Measurements from ENCODE around the gene RAB14. TPM values are rescaled to one million over a fixed set of nuclear protein-coding genes. Genes with fewer than 3 reads are reported as not detected.

The RAB14 gene
- total RNA-seq, 6 donors from 2014 or later, result 21.3 to 90.8 (median 77.4) TPM

GRCh38 chr9:121185178-121185745 is 16.4 kb downstream of the RAB14 start:
- Histone ChIP-seq H3K27ac (no peak overlapping the region), H3K9me3 (no peaks in the 10 kb centered on the region), H3K4me1 (peaks cover 46 to 85% (median 55%) of the 10 kb centered on the region in 4 donors), H3K36me3 (peaks cover 0 to 43% (median 7%) of the 10 kb centered on the region in 4 donors), H3K4me3 (no peak overlapping the region), H3K27me3 (no peaks in the 10 kb centered on the region)
- DNase-seq, result no peak
- TF ChIP-seq POLR2A (IDR thresholded peaks at IDR 0.05) (no peak), CTCF (IDR thresholded peaks at IDR 0.05) (no peak), POLR2AphosphoS5 (IDR thresholded peaks at IDR 0.05) (no peak), EP300 (IDR thresholded peaks at IDR 0.05) (no peak)
- 44 to 65% methylated on average over 3 of the region's 3 CpGs for WGBS, 2 donors
- peak in 1 of 2 donors; percentile 55 for ATAC-seq (ENCODE audit: low FRiP score in 2 of 2)

GRCh38 chr9:121184463-121184862 is 17.2 kb downstream of the RAB14 start:
- H3K27me3 ChIP-seq, result no peaks in the 10 kb centered on the region
- ATAC-seq (ENCODE audit: low FRiP score in 2 of 2) (no peak), DNase-seq (no peak)
- peaks cover 0 to 50% (median 7%) of the 10 kb centered on the region in 4 donors for H3K36me3 ChIP-seq
- TF ChIP-seq POLR2AphosphoS5 (IDR thresholded peaks at IDR 0.05) (no peak), POLR2A (IDR thresholded peaks at IDR 0.05) (no peak), CTCF (IDR thresholded peaks at IDR 0.05) (no peak), EP300 (IDR thresholded peaks at IDR 0.05) (no peak)
- no peak overlapping the region for H3K27ac ChIP-seq
- peaks cover 46 to 82% (median 53%) of the 10 kb centered on the region in 4 donors for H3K4me1 ChIP-seq
- H3K9me3 ChIP-seq, result no peaks in the 10 kb centered on the region
- no peak overlapping the region for H3K4me3 ChIP-seq

- Histone ChIP-seq H3K4me1 (peaks cover 46 to 82% (median 51%) of the 10 kb centered on the region in 4 donors), H3K27ac (peak overlapping the region in 1 of 4 donors; percentile 10), H3K4me3 (no peak overlapping the region), H3K27me3 (no peaks in the 10 kb centered on the region), H3K36me3 (peaks cover 0 to 52% (median 7%) of the 10 kb centered on the region in 4 donors), H3K9me3 (no peaks in the 10 kb centered on the region)
- DNase-seq (no peak), ATAC-seq (ENCODE audit: low FRiP score in 2 of 2) (no peak)
- TF ChIP-seq CTCF (IDR thresholded peaks at IDR 0.05) (no peak), POLR2AphosphoS5 (IDR thresholded peaks at IDR 0.05) (no peak), POLR2A (IDR thresholded peaks at IDR 0.05) (no peak), EP300 (IDR thresholded peaks at IDR 0.05) (no peak)
- WGBS, 2 donors, result 80 to 88% methylated on average over 3 of the region's 3 CpGs
These were observed 17.8 kb downstream of the RAB14 start for GRCh38 chr9:121183666-121184423.

- peaks cover 0 to 58% (median 7%) of the 10 kb centered on the region in 4 donors for H3K36me3 ChIP-seq
- DNase-seq, result no peak
- peaks cover 46 to 80% (median 50%) of the 10 kb centered on the region in 4 donors for H3K4me1 ChIP-seq
- no peaks in the 10 kb centered on the region for H3K27me3 ChIP-seq
- H3K9me3 ChIP-seq, result no peaks in the 10 kb centered on the region
- no peak overlapping the region for H3K4me3 ChIP-seq
- no peak for TF ChIP-seq POLR2AphosphoS5 (IDR thresholded peaks at IDR 0.05)
- no peak for TF ChIP-seq POLR2A (IDR thresholded peaks at IDR 0.05)
- no peak for TF ChIP-seq EP300 (IDR thresholded peaks at IDR 0.05)
- no peak for TF ChIP-seq CTCF (IDR thresholded peaks at IDR 0.05)
- no peak for ATAC-seq (ENCODE audit: low FRiP score in 2 of 2)
- H3K27ac ChIP-seq, result peak overlapping the region in 1 of 4 donors; percentile 33
These were observed 18.7 kb downstream of the RAB14 start for GRCh38 chr9:121182989-121183388.
